ENCODE results near the gene CCT5.
A peak's percentile ranks its signal among the peaks of the same experiment; 100 is the strongest.
"Not testable (repeated sequence)": the region's sequence is repeated elsewhere in the genome, so short reads cannot be mapped to it uniquely, and the experiment has no call there.

The CCT5 gene

GRCh38 chr5:10275460-10275859 lies 25.4 kb downstream of the CCT5 start:
- H3K27ac ChIP-seq: no peak overlapping the region

GRCh38 chr5:10275991-10276390 lies 25.9 kb downstream of the CCT5 start:
- DNase-seq (ENCODE audit: low read depth, low spot score): no peak
- no peak overlapping the region for H3K27ac ChIP-seq

More at GRCh38 chr5:10275460-10275859, 25.4 kb downstream of the CCT5 start:
- no peak for DNase-seq (ENCODE audit: low read depth, low spot score)

- DNase-seq (ENCODE audit: low read depth, low spot score): no peak
- no peak overlapping the region for H3K27ac ChIP-seq
Measured at GRCh38 chr5:10276691-10277090, 26.6 kb downstream of the CCT5 start.

DNA sequence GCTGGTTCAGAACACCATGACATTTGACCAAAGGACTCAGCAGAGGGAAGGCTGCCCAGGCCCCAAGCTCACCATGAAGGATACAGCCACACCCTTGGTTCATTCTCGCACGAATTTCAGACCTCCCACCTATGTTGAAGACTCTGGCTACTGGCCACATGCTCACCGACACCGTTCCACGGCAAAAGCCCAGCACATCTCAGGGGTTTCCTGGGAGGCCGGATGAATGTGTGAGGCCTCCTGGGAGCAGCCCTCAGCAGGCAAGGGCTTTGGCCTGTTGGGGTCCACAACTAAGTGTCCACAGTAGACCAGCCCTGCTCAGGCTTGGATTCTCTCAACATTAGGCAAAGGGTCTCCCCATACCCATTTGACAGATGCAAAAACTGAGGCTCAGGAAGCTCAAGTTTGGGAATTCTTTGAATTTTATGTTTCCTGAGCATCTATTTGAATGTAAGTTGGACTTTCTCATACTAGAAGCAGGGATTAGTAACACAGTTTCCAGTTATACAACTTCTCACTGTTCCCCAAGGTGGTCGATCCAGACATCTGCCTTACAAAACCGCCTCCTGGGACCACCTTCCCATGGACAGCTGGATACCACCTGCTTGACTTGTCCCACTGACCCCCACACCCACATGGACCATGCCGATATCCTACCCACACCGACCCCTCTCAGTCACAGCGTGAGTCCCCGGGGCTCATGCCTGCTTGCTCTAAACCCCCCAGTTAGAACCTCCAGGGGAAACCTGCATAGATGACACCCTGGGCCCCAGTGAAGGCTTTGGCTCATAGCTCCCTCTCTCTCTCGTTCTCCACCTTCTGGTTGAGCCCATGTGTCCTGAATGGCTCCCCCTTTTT lies 27.9 kb downstream of the CCT5 start:
- DNase-seq (ENCODE audit: low read depth, low spot score): no peak
- no peak overlapping the region for H3K27ac ChIP-seq

DNA sequence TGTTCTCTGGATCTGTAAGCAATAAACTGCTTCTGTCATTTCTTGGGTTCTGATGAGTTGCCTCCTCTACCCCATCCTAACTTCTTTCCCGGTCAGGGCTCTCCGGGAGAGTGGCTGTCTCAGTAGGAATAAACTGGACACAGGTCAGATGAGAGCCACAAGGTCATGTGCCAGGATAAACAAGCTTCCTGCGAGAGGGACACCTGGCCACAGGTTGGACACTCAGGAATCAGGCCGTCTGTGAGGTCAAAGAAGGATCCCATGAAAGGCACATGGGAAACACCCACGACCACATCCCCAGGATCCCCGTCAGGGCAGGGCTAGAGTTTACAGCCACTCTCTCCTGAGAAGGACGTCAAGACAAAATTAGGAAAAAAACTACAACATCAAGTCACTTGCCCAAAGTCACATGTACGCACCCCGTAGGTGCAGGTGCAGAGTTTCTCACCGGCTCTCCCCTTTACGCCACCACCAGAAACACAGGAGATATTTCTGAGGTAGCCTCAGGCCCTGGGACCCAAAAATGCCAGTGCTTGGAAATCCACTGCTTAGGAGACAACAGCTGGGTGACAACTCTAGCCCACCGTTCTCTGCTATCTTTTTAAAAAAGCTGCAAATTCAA lies 28.7 kb downstream of the CCT5 start:
- DNase-seq (ENCODE audit: low read depth, low spot score): no peak
- no peak overlapping the region for H3K27ac ChIP-seq

- no peak for DNase-seq (ENCODE audit: low read depth, low spot score)
- no peak overlapping the region for H3K27ac ChIP-seq
Measured at GRCh38 chr5:10279328-10279727, 29.2 kb downstream of the CCT5 start.

GRCh38 chr5:10279925-10280720 lies 30.0 kb downstream of the CCT5 start:
- H3K27ac ChIP-seq: no peak overlapping the region
- no peak for DNase-seq (ENCODE audit: low read depth, low spot score)

GRCh38 chr5:10283927-10284635 lies 34.0 kb downstream of the CCT5 start:
- no peak overlapping the region for H3K27ac ChIP-seq
- DNase-seq (ENCODE audit: low read depth, low spot score): no peak

GRCh38 chr5:10285362-10285761 lies 35.3 kb downstream of the CCT5 start:
- not testable (repeated sequence) for DNase-seq (ENCODE audit: low read depth, low spot score); H3K27ac ChIP-seq

- no peak for DNase-seq (ENCODE audit: low read depth, low spot score)
- H3K27ac ChIP-seq: no peak overlapping the region
Measured at GRCh38 chr5:10286162-10286861, 36.2 kb downstream of the CCT5 start.

DNA sequence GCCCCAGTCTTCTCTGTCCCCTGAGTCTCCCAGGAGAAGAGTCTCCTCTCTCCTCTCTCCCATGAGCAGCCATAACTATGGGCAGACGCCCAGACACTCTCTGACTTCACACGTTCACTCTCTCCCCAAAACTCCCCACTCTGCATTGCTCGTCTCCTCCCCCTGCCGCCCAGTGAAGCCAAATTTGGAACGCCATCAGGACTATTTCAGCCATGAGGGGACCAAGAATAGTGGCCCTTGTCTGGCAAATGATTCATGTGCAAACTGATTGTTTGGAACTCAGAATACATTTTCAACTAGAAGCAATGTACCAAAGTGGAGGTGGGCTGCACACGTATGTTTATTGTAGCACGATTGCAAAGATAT lies 36.8 kb downstream of the CCT5 start:
- DNase-seq (ENCODE audit: low read depth, low spot score): no peak
- no peak overlapping the region for H3K27ac ChIP-seq

- DNase-seq (ENCODE audit: low read depth, low spot score): no peak
- H3K27ac ChIP-seq: no peak overlapping the region
Measured at GRCh38 chr5:10288592-10289219, 38.6 kb downstream of the CCT5 start.

GRCh38 chr5:10289353-10289752 lies 39.3 kb downstream of the CCT5 start:
- no peak overlapping the region for H3K27ac ChIP-seq
- no peak for DNase-seq (ENCODE audit: low read depth, low spot score)

DNA sequence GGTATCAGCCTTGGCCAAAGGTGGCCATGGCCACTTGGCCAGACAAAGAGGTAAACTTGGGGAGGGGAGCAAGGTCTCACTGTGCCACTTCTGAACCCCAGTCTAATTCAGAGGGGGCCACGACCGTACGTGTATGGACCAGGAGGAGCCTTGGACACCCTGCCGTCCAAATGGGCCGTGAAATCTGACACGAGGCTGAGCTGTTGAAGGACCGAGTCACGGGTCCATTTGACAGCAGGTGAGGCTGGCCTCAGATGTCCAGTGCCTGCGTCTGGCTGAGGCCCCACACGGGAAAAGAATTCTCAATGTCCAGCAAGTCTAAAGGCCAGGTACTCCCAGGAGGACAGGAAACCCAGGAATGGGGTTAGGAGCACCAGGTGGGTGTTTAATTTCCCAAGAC lies 39.9 kb downstream of the CCT5 start:
- H3K27ac ChIP-seq: no peak overlapping the region
- no peak for DNase-seq (ENCODE audit: low read depth, low spot score)

DNA sequence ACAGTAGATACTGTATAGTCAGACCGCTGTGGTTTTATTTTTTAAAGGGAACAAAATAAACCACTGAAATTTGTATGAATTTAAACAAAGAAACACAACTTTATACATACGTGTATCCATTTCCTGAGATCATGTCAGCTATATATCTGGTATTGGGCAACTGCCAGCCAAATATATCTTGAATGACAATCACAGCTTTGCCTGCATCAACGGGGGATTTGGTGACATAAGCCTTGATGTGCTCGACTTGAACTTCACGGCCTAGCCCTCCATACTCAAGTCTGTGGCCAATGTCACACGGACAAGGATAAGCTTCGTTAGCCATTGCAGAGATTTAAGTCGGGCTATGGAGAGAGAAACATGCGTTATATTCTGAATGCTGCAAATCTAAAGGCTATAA lies 40.4 kb downstream of the CCT5 start:
- DNase-seq (ENCODE audit: low read depth, low spot score): no peak
- H3K27ac ChIP-seq: no peak overlapping the region

DNA sequence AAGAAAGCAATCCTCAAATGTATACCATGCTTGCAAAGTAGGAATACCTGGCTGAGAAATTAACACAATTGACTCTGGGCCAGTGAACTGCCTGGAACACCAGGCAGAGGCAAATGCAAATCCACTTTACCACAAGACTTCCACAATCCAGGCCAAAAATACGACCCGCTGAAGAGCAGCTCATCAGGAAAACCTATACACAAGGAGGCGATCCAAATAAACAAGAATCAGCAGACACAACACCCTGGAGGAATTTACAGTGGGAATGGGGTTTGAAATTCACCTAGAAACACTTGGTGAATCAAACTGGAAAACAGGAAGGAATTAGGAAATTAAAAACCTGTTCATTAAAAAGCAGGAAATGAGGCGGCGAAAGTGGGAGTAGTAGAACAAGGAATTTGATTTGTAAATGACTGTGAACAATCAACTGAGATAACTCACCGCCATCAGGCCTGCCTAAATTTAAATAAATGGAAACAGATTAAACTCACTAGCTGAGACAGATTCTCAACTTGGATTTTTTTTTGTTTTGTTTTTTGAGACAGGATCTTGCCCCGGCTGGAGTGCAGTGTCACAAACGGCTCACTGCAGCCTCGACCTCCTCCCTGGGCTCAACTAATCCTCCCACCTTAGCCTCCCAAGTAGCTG lies 41.7 kb downstream of the CCT5 start:
- no peak overlapping the region for H3K27ac ChIP-seq
- DNase-seq (ENCODE audit: low read depth, low spot score): no peak

DNA sequence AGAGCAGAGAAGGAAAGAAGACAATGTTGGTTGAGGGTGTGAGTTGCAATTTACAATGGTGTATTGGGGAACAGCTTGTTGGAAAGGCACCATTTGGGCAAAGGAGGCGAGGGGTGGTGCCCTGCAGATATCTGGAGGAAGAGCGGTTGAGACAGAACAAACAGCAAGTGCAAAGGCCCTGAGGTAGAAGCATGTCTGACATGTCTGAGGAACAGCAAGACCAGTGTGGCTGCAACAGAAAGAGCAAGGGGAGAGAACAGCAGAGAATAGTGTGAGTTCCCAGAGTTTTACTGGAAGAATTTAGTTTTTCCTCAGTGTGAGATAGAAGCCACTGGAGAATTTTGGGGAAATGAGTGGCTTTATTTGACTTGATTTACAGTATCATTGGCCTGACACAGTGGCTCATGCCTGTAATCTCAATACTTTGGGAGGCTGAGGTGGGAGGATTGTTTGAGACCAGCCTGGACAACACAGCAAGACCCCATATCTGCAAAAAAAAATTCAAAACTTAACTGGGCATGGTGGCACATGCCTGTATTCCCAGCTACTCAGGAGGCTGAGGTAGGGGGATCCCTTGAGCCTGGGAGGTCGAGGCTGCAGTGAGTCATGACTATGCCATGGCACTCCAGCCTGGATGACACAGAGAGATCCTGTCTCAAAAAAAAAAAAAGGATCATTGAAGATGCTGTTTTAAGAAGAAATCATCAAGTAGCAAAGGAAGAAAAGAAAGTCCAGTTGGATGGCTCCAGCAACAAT lies 44.0 kb downstream of the CCT5 start:
- no peak for DNase-seq (ENCODE audit: low read depth, low spot score)
- H3K27ac ChIP-seq: no peak overlapping the region

DNA sequence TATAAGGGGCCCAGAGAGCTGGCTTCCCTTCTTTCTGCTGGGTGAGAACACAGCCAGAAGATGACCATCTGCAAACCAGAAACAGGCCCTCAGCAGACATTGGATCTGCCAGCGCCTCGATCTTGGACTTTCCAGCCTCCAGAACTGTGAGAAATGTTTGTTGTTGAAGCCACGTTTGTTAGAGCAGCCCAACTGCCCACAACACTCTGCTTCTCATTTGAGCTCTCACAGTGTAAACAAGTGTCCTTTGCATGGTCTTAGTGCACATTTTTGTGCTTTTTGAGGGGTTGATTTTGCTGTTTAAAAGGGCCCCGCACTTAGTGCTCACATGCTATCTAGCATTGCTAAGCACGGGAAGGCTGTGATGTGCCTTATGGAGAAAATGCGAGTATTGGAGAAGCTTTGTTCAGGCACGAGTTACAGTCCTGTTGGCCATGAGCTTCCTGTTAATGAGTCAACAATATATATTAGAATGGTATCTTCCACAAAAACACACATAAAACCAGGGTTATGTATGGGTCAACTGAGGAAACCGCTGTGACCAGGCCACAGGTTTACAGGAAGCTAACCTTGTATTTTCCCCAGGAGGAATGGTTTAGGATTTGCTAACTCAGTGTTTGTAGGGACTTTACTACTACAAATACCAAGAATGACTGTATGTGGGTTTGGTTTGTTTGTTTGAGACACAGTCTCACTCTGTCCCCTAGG lies 45.7 kb downstream of the CCT5 start:
- H3K27ac ChIP-seq: no peak overlapping the region
- DNase-seq (ENCODE audit: low read depth, low spot score): peak; percentile 27
